ENCODE results near the gene FAM168B. TPM values are rescaled to one million over a fixed set of nuclear protein-coding genes. Genes with fewer than 3 reads are reported as not detected.

The FAM168B gene
- 72.7 and 146 TPM in 2 replicates for total RNA-seq

GRCh38 chr2:131093006-131093695, at the start of gene FAM168B:
TSS of gene FAM168B (minus strand) at chr2:131093460. CDS start at chr2:131082646, 10,814 bp downstream.

GRCh38 chr2:131105156-131105949, 12.1 kb upstream of the FAM168B start, which contains the start of gene PLEKHB2:
TSS of gene PLEKHB2 (plus strand) at chr2:131105336. CDS start at chr2:131120942, 15,606 bp downstream.

Other genes starting within 250 kb of the FAM168B start
- 122 and 142 TPM in 2 replicates for gene PLEKHB2, start 11.9 kb upstream of the FAM168B start, total RNA-seq
- gene POTEE, start 116.1 kb upstream of the FAM168B start, total RNA-seq, result not detected in 2 replicates

Data from placental pericyte (primary cell).